Breast epithelium (tissue), 3 donors: ENCODE data around the gene ARHGAP25.

Source experiments
- CTCF ChIP-seq, 3 donors: fragments of 450-650 bp; IDR thresholded peaks; one replicate each; pipeline ENCODE4 v1.5.1; 2016 to 2017; ENCODE audit warnings: antibody characterized with exemption in 3 of 3, mild to moderate bottlenecking in 3 of 3, moderate library complexity in 3 of 3
- POLR2AphosphoS5 ChIP-seq, 3 donors: sonication (generic); formaldehyde crosslinking; IDR thresholded peaks; one replicate each; pipeline ENCODE4 v1.6.1; 2017; ENCODE audit warnings: antibody characterized with exemption in 3 of 3

- TF ChIP-seq CTCF (IDR thresholded peaks at IDR 0.05), result no peak
- TF ChIP-seq POLR2AphosphoS5 (IDR thresholded peaks at IDR 0.05), result no peak
Observed at GRCh38 chr2:68770271-68771111, 35.9 kb downstream of the ARHGAP25 start.
